IPS-NIHi7 (cell line): ENCODE results near the gene LCE1A.

Experiments used
- DNase-seq: peaks from one replicate; pipeline ENCODE4 v3.0.0; 2012; ENCODE audit warnings: mixed read lengths; ENCODE audit errors: extremely low spot score

The LCE1A gene

DNA sequence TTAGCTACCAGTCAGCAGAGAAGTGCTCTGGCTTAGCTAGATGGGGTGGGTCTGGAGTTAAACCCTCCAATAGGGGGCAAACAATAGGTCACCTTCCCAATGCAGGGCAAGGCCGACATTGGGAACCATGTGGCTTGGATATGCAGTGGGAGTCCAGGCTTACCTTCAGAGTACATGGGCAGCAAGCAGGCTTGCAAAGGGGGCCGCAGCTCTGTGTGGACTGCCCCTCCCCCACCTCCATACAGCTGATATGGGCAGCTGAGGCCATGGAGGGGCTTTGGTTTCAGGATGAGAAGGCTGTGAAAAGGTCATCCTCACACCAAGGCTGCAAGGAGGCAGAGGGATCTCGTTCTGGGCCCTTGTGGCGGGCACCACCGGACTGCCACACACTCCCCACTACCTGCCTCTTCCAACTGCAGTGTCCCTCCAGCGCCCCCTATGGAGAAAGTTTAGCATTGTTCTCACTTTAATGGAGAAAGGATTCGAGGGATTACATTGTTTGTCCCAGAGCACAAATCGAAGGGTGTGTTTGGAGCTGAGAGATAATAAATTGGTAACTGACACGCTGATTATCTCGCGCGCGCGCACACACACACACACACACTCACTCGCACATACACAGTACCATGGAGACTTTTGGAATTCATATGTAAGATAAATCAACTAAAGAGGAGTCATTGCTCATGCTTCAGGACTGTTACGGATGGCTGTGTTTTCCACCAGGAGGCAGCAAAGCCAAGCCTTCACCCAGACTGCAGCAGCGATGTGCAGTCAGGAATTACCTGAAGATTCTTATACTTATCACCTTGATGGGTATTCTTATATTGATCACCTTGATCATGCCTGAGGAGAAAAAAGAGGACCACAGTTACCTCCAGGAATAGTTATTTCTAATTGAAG lies 43.8 kb downstream of the LCE1A start:
- peak; percentile 32 for DNase-seq

DNA sequence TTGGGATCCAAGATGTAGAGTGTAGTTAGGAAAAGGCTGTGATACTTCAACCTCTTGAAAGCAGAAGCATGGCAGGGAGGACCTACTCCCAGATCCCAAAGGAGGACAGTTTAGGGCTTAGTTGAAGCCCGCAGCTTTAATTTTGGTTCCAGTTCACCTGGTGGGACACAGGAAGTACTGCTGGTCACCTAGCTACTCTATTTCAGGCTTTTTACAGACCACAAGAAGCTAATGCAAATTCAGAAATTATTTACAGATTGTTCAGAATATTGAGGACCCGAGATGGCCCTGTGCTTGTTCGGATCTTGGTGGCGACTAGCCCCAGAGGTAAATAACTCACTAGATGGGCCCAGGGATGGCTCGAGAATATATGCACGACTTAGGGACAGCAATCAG lies 44.5 kb downstream of the LCE1A start:
- no peak for DNase-seq

DNA sequence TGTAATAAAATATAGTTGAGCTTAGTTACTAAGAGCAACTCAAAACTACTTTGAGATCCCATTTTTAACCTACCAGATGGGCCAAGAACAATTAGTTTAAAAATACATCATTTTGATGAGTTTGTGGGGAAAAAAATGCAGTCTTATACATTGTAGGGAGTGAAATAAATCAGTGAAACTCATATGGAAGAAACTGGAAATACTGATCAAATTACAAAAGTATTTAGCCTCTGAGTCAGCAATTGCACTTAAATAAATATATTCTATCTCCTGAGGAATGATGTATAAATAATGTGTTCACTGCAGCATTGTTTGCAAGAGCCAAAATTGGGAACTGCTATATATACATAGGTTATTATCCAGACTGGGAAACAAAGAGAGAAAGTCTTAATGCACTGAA lies 46.2 kb downstream of the LCE1A start:
- DNase-seq: no peak

DNA sequence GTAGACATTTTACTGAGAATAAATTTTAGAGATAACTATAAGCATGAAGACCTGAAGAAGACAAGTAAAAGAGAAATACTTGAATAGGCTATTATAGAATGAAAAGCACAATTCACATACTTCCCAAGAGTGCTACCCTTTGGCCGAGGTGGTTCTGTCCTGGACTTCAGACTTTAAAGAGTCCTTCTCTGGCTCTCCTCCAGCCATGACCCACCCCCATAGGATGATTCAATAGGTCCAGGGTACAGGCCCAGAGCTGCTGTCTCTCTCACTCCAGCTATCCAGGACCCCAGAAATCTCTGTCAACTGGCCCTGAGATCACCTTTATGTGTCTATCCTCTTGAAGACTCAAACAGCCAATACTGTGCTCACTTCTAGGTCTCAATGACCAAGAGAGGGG lies 49.6 kb downstream of the LCE1A start:
- DNase-seq: no peak
